WERI-Rb-1 (cell line): ENCODE data around the gene CFAP299.

ENCODE experiments used
- DNase-seq: peaks from one replicate; pipeline ENCODE4 v3.0.0-alpha.2; 2020
- H3K27ac ChIP-seq: fragments of 250-450 bp; sonication (Bioruptor Pico); 2 replicates; pipeline ENCODE4 v1.5.1; 2020; ENCODE audit warnings: mild to moderate bottlenecking, moderate library complexity
- H3K27me3 ChIP-seq: fragments of 250-450 bp; sonication (Bioruptor Pico); 2 replicates; pipeline ENCODE4 v1.5.1; 2021; ENCODE audit warnings: mild to moderate bottlenecking, low read depth, moderate library complexity; ENCODE audit not compliant: insufficient read depth, severe bottlenecking
- H3K36me3 ChIP-seq: fragments of 250-450 bp; sonication (Bioruptor Pico); 2 replicates; pipeline ENCODE4 v1.5.1; 2020; ENCODE audit warnings: mild to moderate bottlenecking, moderate library complexity
- H3K4me3 ChIP-seq: 2 replicates; pipeline ENCODE4 v1.5.1; 2011; ENCODE audit warnings: low read depth, mild to moderate bottlenecking, control low read depth, low read length
- H3K9me3 ChIP-seq: fragments of 250-450 bp; sonication (Bioruptor Pico); 2 replicates; pipeline ENCODE4 v1.5.1; 2021; ENCODE audit warnings: mild to moderate bottlenecking, moderate library complexity; ENCODE audit not compliant: severe bottlenecking
- CTCF ChIP-seq: IDR thresholded peaks from 2 replicates; pipeline ENCODE4 v1.5.1; 2011; ENCODE audit warnings: low read depth, mild to moderate bottlenecking, control low read depth, inconsistent platforms, low read length

Gene CFAP299

GRCh38 chr4:80694171-80694570 is 358.6 kb downstream of the CFAP299 start:
- no peaks in the 10 kb centered on the region for H3K9me3 ChIP-seq
- no peaks in the 10 kb centered on the region for H3K36me3 ChIP-seq
- H3K27ac ChIP-seq: no peak overlapping the region
- TF ChIP-seq CTCF: no peak
- H3K27me3 ChIP-seq: no peaks in the 10 kb centered on the region
- H3K4me3 ChIP-seq: no peak overlapping the region
- DNase-seq: no peak

DNA sequence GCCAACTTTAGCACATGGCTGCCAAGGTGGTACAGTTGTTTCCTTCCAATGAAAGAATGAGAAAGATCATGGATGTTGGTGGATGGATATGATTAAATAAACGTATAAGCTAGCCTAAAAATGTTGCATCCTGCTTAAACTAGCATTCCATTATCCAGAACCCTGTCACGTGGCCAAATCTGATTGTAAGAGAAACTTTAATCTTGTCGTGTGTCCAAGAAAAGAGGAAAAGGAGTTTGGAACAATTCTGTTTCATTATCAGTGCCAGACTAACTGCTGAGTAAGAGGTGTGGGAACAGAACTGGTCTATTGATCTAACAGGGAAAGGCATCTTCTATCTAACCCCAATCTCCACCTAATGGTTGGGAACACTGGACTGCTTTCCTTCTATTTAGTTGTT is 369.8 kb downstream of the CFAP299 start:
- no peaks in the 10 kb centered on the region for H3K36me3 ChIP-seq
- TF ChIP-seq CTCF: no peak
- DNase-seq: no peak
- H3K9me3 ChIP-seq: no peaks in the 10 kb centered on the region
- H3K27me3 ChIP-seq: no peaks in the 10 kb centered on the region
- H3K4me3 ChIP-seq: no peak overlapping the region
- no peak overlapping the region for H3K27ac ChIP-seq

GRCh38 chr4:80709082-80709869 is 373.7 kb downstream of the CFAP299 start:
- Histone ChIP-seq H3K4me3 (no peak overlapping the region), H3K27me3 (no peaks in the 10 kb centered on the region), H3K27ac (no peak overlapping the region), H3K9me3 (no peaks in the 10 kb centered on the region), H3K36me3 (no peaks in the 10 kb centered on the region)
- no peak for DNase-seq
- TF ChIP-seq CTCF: no peak

DNA sequence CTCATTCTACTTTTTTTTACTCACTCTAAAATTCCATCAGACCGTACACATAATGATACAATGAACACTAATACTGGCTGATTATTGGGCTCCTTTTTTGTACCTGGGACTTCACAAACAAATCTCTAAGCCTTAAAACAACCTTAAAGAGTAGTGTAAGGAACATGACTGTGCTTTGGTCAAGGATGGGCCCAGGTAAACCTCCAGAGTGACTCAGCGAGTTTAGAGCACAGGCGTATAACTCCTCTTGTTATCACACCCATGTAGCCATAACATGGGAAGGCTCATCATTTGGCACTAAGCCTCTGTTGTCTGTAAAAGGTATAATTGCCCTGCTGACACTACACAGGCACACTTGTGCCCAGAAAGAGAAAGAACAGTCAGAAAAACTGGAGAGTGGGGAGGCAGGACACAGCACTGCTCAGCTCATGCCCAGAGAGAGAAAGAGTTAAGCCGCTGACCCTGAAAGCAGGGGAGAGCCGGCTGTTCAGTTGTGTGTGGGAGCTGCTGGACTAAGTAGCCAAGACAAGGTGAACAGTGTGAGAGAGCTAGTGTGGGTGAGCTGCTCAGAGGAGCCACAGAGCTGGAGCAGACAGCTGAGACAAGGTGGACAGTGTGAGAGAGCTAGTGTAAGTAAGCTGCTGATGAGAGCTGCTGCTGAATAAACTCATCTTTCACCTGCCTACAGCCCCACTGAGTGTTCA is 375.4 kb downstream of the CFAP299 start:
- no peak overlapping the region for H3K4me3 ChIP-seq
- H3K27me3 ChIP-seq: no peaks in the 10 kb centered on the region
- no peak for TF ChIP-seq CTCF
- no peaks in the 10 kb centered on the region for H3K36me3 ChIP-seq
- DNase-seq: no peak
- no peak overlapping the region for H3K27ac ChIP-seq
- H3K9me3 ChIP-seq: no peaks in the 10 kb centered on the region

DNA sequence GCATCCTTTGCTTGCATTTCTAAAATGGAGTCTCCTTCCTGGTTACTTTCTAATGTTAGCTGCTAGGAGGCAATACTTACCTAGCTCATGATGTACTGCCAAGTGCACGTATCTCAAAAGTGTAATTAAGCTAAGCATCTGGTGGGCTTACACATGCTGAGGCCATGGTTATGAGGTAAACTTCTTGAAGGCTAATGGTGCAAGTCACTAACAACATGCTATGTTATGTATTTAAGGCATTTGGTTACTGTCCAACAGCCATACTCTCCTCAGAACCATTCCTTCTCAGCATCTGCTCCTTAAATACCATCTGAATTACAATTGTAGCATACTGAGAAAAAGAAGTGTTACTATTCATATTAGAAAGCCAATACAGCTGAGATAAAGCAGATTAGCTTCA is 376.4 kb downstream of the CFAP299 start:
- H3K36me3 ChIP-seq: no peaks in the 10 kb centered on the region
- H3K9me3 ChIP-seq: no peaks in the 10 kb centered on the region
- no peaks in the 10 kb centered on the region for H3K27me3 ChIP-seq
- no peak for DNase-seq
- no peak overlapping the region for H3K27ac ChIP-seq
- no peak for TF ChIP-seq CTCF
- no peak overlapping the region for H3K4me3 ChIP-seq
